HCT116 (cell line): ENCODE measurements around the gene PROS1. TPM values are rescaled to one million over a fixed set of nuclear protein-coding genes. Genes with fewer than 3 reads are reported as not detected.

Source experiments
- ATAC-seq: fragments of 200-7000 bp; cut with Tn5 transposase; 2 replicates; pipeline ENCODE4 v1.9.1; 2020; ENCODE audit warnings: mild to moderate bottlenecking, moderate library complexity
- BruUV-seq: library from RNA; stranded (reverse); fragments of 400-500 nt; replicated peaks from 2 replicates; lab custom pipeline; 2021; lab: Mats Ljungman, UMichigan
- CTCF ChIA-PET: fragments of 300-600 bp; sonication (Branson Sonifier 250); formaldehyde crosslinking; loops from one replicate; lab custom pipeline; 2021; ENCODE audit warnings: antibody characterized with exemption; lab: Charles Lee
- POLR2A ChIA-PET: fragments of 300-600, 350-600 bp; sonication (Branson Sonifier 250); formaldehyde crosslinking; loops from one replicate; lab custom pipeline; 2021; ENCODE audit warnings: antibody characterized with exemption; lab: Charles Lee
- RAD21 ChIA-PET, 2 experiments: fragments of 300-600 bp; sonication (Branson Sonifier 250); formaldehyde crosslinking; loops; one replicate each; lab custom pipeline; 2023; ENCODE audit warnings: low total read pairs in 2 of 2; ENCODE audit not compliant: uncharacterized antibody in 2 of 2, unreplicated experiment in 2 of 2, low non-redundant PET in 1 of 2; lab: Charles Lee
- DNase-seq: peaks from one replicate; pipeline ENCODE4 v3.0.0-alpha.2; 2010; ENCODE audit warnings: low read depth, low spot score
- H2AFZ ChIP-seq: fragments of 200-600 bp; shearing (Covaris generic), sonication (generic); 2 replicates; pipeline ENCODE4 v1.6.1; 2017; ENCODE audit warnings: low read depth, mixed run types, mixed read lengths, antibody characterized with exemption, low read length; ENCODE audit not compliant: poor library complexity, severe bottlenecking
- H3K27ac ChIP-seq: 2 replicates; pipeline ENCODE4 v1.5.1; 2012; ENCODE audit warnings: low read depth, low read length
- H3K27me3 ChIP-seq: fragments of 200-600 bp; sonication (generic); 2 replicates; pipeline ENCODE4 v1.6.1; 2016; ENCODE audit warnings: mixed run types, low read length, mixed read lengths; ENCODE audit not compliant: insufficient read depth
- H3K36me3 ChIP-seq, 2 experiments: fragments of 200-500 bp in 1 of 2; fragments of 200-600 bp in 1 of 2; sonication (Bioruptor generic) in 1 of 2; sonication (generic) in 1 of 2; 2 replicates each; pipeline versions ENCODE4 v1.5.1 to v1.6.1; 2014 to 2016; ENCODE audit warnings: low read length in 2 of 2, inconsistent platforms in 1 of 2, mixed read lengths in 1 of 2, mixed run types in 1 of 2; ENCODE audit not compliant: insufficient read depth in 2 of 2, control insufficient read depth in 1 of 2
- H3K4me1 ChIP-seq, 2 experiments: fragments of 200-600 bp in 1 of 2; sonication (generic) in 1 of 2; 2 replicates each; pipeline versions ENCODE4 v1.5.1 to v1.6.1; 2012 to 2017; ENCODE audit warnings: low read length in 2 of 2, inconsistent platforms in 1 of 2, mild to moderate bottlenecking in 1 of 2, mixed read lengths in 1 of 2, mixed run types in 1 of 2, moderate library complexity in 1 of 2; ENCODE audit not compliant: insufficient read depth in 2 of 2, control insufficient read depth in 1 of 2
- H3K4me2 ChIP-seq: fragments of 200-600 bp; sonication (generic); 2 replicates; pipeline ENCODE4 v1.6.1; 2017; ENCODE audit warnings: mixed run types, low read length, mixed read lengths
- H3K4me3 ChIP-seq, 2 experiments: fragments of 200-600 bp in 1 of 2; sonication (generic) in 1 of 2; replicated peaks in 1 of 2; 2 replicates each; pipeline ENCODE4 v1.5.1; 2011 to 2016; ENCODE audit warnings: low read length in 2 of 2, control low read depth in 1 of 2, low read depth in 1 of 2, mild to moderate bottlenecking in 1 of 2, mixed read lengths in 1 of 2, mixed run types in 1 of 2
- H3K79me2 ChIP-seq: fragments of 200-600 bp; sonication (generic); 2 replicates; pipeline ENCODE4 v1.6.1; 2017; ENCODE audit warnings: mild to moderate bottlenecking, mixed run types, low read length, moderate library complexity, mixed read lengths; ENCODE audit not compliant: insufficient read depth
- H3K9ac ChIP-seq: fragments of 200-600 bp; sonication (generic); 2 replicates; pipeline ENCODE4 v1.6.1; 2016; ENCODE audit warnings: low read length, mixed read lengths
- H3K9me2 ChIP-seq: fragments of 200-600 bp; sonication (generic), shearing (Covaris generic); 2 replicates; pipeline ENCODE4 v1.6.1; 2017; ENCODE audit warnings: mixed run types, mild to moderate bottlenecking, moderate library complexity; ENCODE audit not compliant: insufficient read depth
- H3K9me3 ChIP-seq, 2 experiments: fragments of 200-500 bp in 1 of 2; fragments of 200-600 bp in 1 of 2; sonication (Bioruptor generic) in 1 of 2; sonication (generic) in 1 of 2; 2 replicates each; pipeline ENCODE4 v1.6.1; 2014 to 2017; ENCODE audit warnings: low read length in 2 of 2, mixed read lengths in 2 of 2, inconsistent platforms in 1 of 2, low read depth in 1 of 2, mild to moderate bottlenecking in 1 of 2, mixed run types in 1 of 2, moderate library complexity in 1 of 2; ENCODE audit not compliant: control insufficient read depth in 1 of 2, insufficient read depth in 1 of 2
- H4K20me1 ChIP-seq: fragments of 200-600 bp; sonication (generic), shearing (Covaris generic); 2 replicates; pipeline ENCODE4 v1.6.1; 2017; ENCODE audit warnings: mixed run types, mild to moderate bottlenecking, moderate library complexity; ENCODE audit not compliant: insufficient read depth
- ATF3 ChIP-seq: IDR thresholded peaks from 2 replicates; pipeline ENCODE4 v1.6.1; 2012
- CBX3 ChIP-seq: IDR thresholded peaks from 2 replicates; pipeline ENCODE4 v1.6.1; 2012; ENCODE audit warnings: low read depth
- CTCF ChIP-seq, 3 experiments: fragments of 200-600 bp in 1 of 3; sonication (generic) in 1 of 3; IDR thresholded peaks in 2 of 3; conservative IDR thresholded peaks in 1 of 3; 2 replicates each; pipeline ENCODE4 v1.5.1; 2012 to 2017; ENCODE audit warnings: low read depth in 2 of 3, low read length in 2 of 3, antibody characterized with exemption in 1 of 3, borderline replicate concordance in 1 of 3, control low read depth in 1 of 3, mild to moderate bottlenecking in 1 of 3, mixed read lengths in 1 of 3, mixed run types in 1 of 3, moderate library complexity in 1 of 3; ENCODE audit not compliant: insufficient read depth in 1 of 3
- EGR1 ChIP-seq: IDR thresholded peaks from 2 replicates; pipeline ENCODE4 v1.6.1; 2012; ENCODE audit warnings: low read depth
- ELF1 ChIP-seq: IDR thresholded peaks from 2 replicates; pipeline ENCODE4 v1.6.1; 2012; ENCODE audit warnings: low read depth, borderline replicate concordance
- EZH2 ChIP-seq: fragments of 200-600 bp; sonication (generic); IDR thresholded peaks from 2 replicates; pipeline ENCODE4 v1.6.1; 2017; ENCODE audit warnings: antibody characterized with exemption, mixed run types
- EZH2phosphoT487 ChIP-seq: fragments of 200-600 bp; IDR thresholded peaks from 2 replicates; pipeline ENCODE4 v1.6.1; 2018; ENCODE audit warnings: antibody characterized with exemption, borderline replicate concordance
- JUND ChIP-seq: IDR thresholded peaks from 2 replicates; pipeline ENCODE4 v1.6.1; 2012
- MAX ChIP-seq: IDR thresholded peaks from 2 replicates; pipeline ENCODE4 v1.6.1; 2012
- POLR2A ChIP-seq: IDR thresholded peaks from 2 replicates; pipeline ENCODE4 v1.7.0; 2011; ENCODE audit warnings: borderline replicate concordance; ENCODE audit not compliant: insufficient read depth, insufficient read length; ENCODE audit errors: extremely low read depth
- POLR2AphosphoS5 ChIP-seq: IDR thresholded peaks from 2 replicates; pipeline ENCODE4 v1.6.1; 2011; ENCODE audit warnings: mild to moderate bottlenecking, low read depth, low read length, moderate library complexity
- RAD21 ChIP-seq: IDR thresholded peaks from 2 replicates; pipeline ENCODE4 v1.6.1; 2012; ENCODE audit warnings: low read depth, mild to moderate bottlenecking
- REST ChIP-seq: IDR thresholded peaks from 2 replicates; pipeline ENCODE4 v1.6.1; 2012; ENCODE audit warnings: low read depth
- SIN3A ChIP-seq: IDR thresholded peaks from 2 replicates; pipeline ENCODE4 v1.6.1; 2012; ENCODE audit warnings: low read depth
- SP1 ChIP-seq: IDR thresholded peaks from 2 replicates; pipeline ENCODE4 v1.6.1; 2012; ENCODE audit warnings: low read depth
- TCF7L2 ChIP-seq: IDR thresholded peaks from 2 replicates; pipeline ENCODE4 v1.7.0; 2011; ENCODE audit warnings: borderline replicate concordance, inconsistent platforms; ENCODE audit not compliant: insufficient read depth, insufficient read length; ENCODE audit errors: extremely low read depth
- ZBTB33 ChIP-seq: IDR thresholded peaks from 2 replicates; pipeline ENCODE4 v1.6.1; 2011; ENCODE audit warnings: mild to moderate bottlenecking, low read length, moderate library complexity; ENCODE audit not compliant: insufficient replicate concordance; ENCODE audit errors: extremely low read depth
- ZFX ChIP-seq: fragments of 450-650 bp; IDR thresholded peaks from 2 replicates; pipeline ENCODE4 v1.6.1; 2017
- ZNF274 ChIP-seq: fragments of 200-500 bp; sonication (Bioruptor generic); IDR thresholded peaks from 2 replicates; pipeline ENCODE4 v1.6.1; 2014; ENCODE audit warnings: mild to moderate bottlenecking, low read depth, low read length, inconsistent platforms
- intact Hi-C: fragments of 100-400 bp; cut with micrococcal nuclease; formaldehyde crosslinking; loops from 2 replicates; pipeline ENCODE4 v1.10.0; 2022
- total RNA-seq: library from RNA; stranded (reverse); gene quantifications from one replicate; pipeline ENCODE4 v1.2.1, GENCODE V29; 2021; ENCODE audit not compliant: unreplicated experiment

Gene PROS1
- total RNA-seq, 1 experiment from 2014 or later: 9.6 TPM

GRCh38 chr3:93988283-93988682 lies 14.6 kb upstream of the PROS1 start:
- Histone ChIP-seq H3K27me3 (no peaks in the 10 kb centered on the region), H3K9me2 (no peaks in the 10 kb centered on the region), H4K20me1 (no peaks in the 10 kb centered on the region), H3K4me1 (no peaks in the 10 kb centered on the region), H3K9me3 (no peaks in the 10 kb centered on the region), H2AFZ (no peak overlapping the region), H3K27ac (no peak overlapping the region), H3K9ac (no peak overlapping the region), H3K36me3 (no peaks in the 10 kb centered on the region), H3K4me3 (no peak overlapping the region), H3K79me2 (peaks cover 12% of the 10 kb centered on the region; the same call in 1 of the 2 replicates), H3K4me2 (no peak overlapping the region)
- DNase-seq (no peak), ATAC-seq (no peak)
- ChIA-PET RAD21 (no interaction called here), POLR2A (no interaction called here), CTCF (no interaction called here)
- intact Hi-C loops: no loop called here
- no TSS peak for BruUV-seq
- no peak for TF ChIP-seq POLR2AphosphoS5
- no peak for TF ChIP-seq EZH2
- TF ChIP-seq ZNF274: no peak
- TF ChIP-seq TCF7L2: no peak
- TF ChIP-seq JUND: no peak
- no peak for TF ChIP-seq SIN3A
- no peak for TF ChIP-seq CBX3
- no peak for TF ChIP-seq POLR2A
- no peak for TF ChIP-seq RAD21
- TF ChIP-seq EZH2phosphoT487: no peak
- no peak for TF ChIP-seq ZBTB33
- no peak for TF ChIP-seq ZFX
- no peak for TF ChIP-seq REST
- no peak for TF ChIP-seq MAX
- TF ChIP-seq ELF1: no peak
- TF ChIP-seq SP1: no peak
- TF ChIP-seq EGR1: no peak
- TF ChIP-seq CTCF (IDR thresholded peaks at IDR 0.05 in 2 of 3, conservative IDR thresholded peaks at IDR 0.05 in 1 of 3; ENCODE audit: borderline replicate concordance in 1 of 3, insufficient read depth in 1 of 3, low read depth in 2 of 3, low read length in 2 of 3): no peak
- no peak for TF ChIP-seq ATF3
